HT1080 (cell line): ENCODE data around the gene SLC26A9. TPM values are rescaled to one million over a fixed set of nuclear protein-coding genes. Genes with fewer than 3 reads are reported as not detected.
A peak's percentile ranks its signal among the peaks of the same experiment; 100 is the strongest.

Experiments
- DNase-seq: peaks from one replicate; pipeline ENCODE4 v3.0.0-alpha.2; 2015; ENCODE audit warnings: low read depth
- total RNA-seq: library from RNA; depleted of rRNA; stranded (reverse); fragments of >200 nt; shearing (Covaris generic); gene quantifications from 2 replicates; pipeline ENCODE4 v1.2.3, GENCODE V29; 2014

Gene SLC26A9
- total RNA-seq, 1 experiment from 2014 or later = 0.03 TPM

- no peak for DNase-seq
These were observed 30.3 kb upstream of the SLC26A9 start for GRCh38 chr1:205973377-205974232.

- no peak for DNase-seq
These were observed 29.4 kb upstream of the SLC26A9 start for GRCh38 chr1:205972491-205973168.

- DNase-seq = no peak
These were observed 28.8 kb upstream of the SLC26A9 start for GRCh38 chr1:205972081-205972480.

- no peak for DNase-seq
These were observed 27.8 kb upstream of the SLC26A9 start for GRCh38 chr1:205971082-205971481.

GRCh38 chr1:205970486-205970885 is 27.2 kb upstream of the SLC26A9 start:
- no peak for DNase-seq

GRCh38 chr1:205969229-205969628 is 26.0 kb upstream of the SLC26A9 start:
- no peak for DNase-seq

GRCh38 chr1:205967554-205968335 is 24.5 kb upstream of the SLC26A9 start:
- no peak for DNase-seq

GRCh38 chr1:205965036-205965884 is 22.0 kb upstream of the SLC26A9 start:
- DNase-seq = no peak

- DNase-seq = peak; percentile 94
These were observed 20.3 kb upstream of the SLC26A9 start for GRCh38 chr1:205963352-205964155.

GRCh38 chr1:205962821-205963221 is 19.6 kb upstream of the SLC26A9 start:
- DNase-seq = no peak

- DNase-seq = peak; percentile 24
These were observed 18.9 kb upstream of the SLC26A9 start for GRCh38 chr1:205961991-205962820.

GRCh38 chr1:205961405-205961804 is 18.1 kb upstream of the SLC26A9 start:
- DNase-seq = peak; percentile 27

- no peak for DNase-seq
These were observed 16.5 kb upstream of the SLC26A9 start for GRCh38 chr1:205959789-205960188.

GRCh38 chr1:205955499-205955898 is 12.2 kb upstream of the SLC26A9 start:
- no peak for DNase-seq

GRCh38 chr1:205954819-205955404 is 11.7 kb upstream of the SLC26A9 start:
- DNase-seq = no peak

- no peak for DNase-seq
These were observed 8.5 kb upstream of the SLC26A9 start for GRCh38 chr1:205951746-205952145.

GRCh38 chr1:205950826-205951549 is 7.7 kb upstream of the SLC26A9 start:
- peak; percentile 67 for DNase-seq

GRCh38 chr1:205950280-205950679 is 7.0 kb upstream of the SLC26A9 start:
- DNase-seq = peak; percentile 76
